H1 (cell line): Measurements from ENCODE around the gene CAMTA1. TPM values are rescaled to one million over a fixed set of nuclear protein-coding genes. Genes with fewer than 3 reads are reported as not detected.

Source experiments
- BACH1 ChIP-seq: IDR thresholded peaks from 2 replicates; pipeline ENCODE4 v1.6.1; 2012; ENCODE audit warnings: low read length, improper control_type of control experiment
- CHD7 ChIP-seq: fragments of 300-600 bp; sonication (generic); IDR thresholded peaks from 2 replicates; pipeline ENCODE4 v1.7.1; 2012; ENCODE audit warnings: low read length, moderate library complexity, mild to moderate bottlenecking, inconsistent platforms; ENCODE audit not compliant: insufficient replicate concordance
- EGR1 ChIP-seq: IDR thresholded peaks from 2 replicates; pipeline ENCODE4 v1.6.1; 2011; ENCODE audit warnings: low read depth, low read length, borderline replicate concordance
- EP300 ChIP-seq, 2 experiments: IDR thresholded peaks; 1 replicate in 1 of 2; 2 replicates in 1 of 2; pipeline ENCODE4 v1.6.1; 2011 to 2012; ENCODE audit warnings: low read depth in 2 of 2, low read length in 2 of 2, mild to moderate bottlenecking in 2 of 2, borderline replicate concordance in 1 of 2, inconsistent platforms in 1 of 2, moderate library complexity in 1 of 2
- EZH2 ChIP-seq: fragments of 200-600 bp; sonication (generic); IDR thresholded peaks from 2 replicates; pipeline ENCODE4 v1.7.1; 2012; ENCODE audit warnings: low read depth, mild to moderate bottlenecking, moderate library complexity, low read length, inconsistent platforms; ENCODE audit not compliant: severe bottlenecking
- GABPA ChIP-seq: IDR thresholded peaks from 2 replicates; pipeline ENCODE4 v1.6.1; 2011; ENCODE audit warnings: mild to moderate bottlenecking, low read length, moderate library complexity, borderline replicate concordance; ENCODE audit not compliant: insufficient read depth
- JUND ChIP-seq: IDR thresholded peaks from 2 replicates; pipeline ENCODE4 v1.6.1; 2011; ENCODE audit warnings: mild to moderate bottlenecking, improper control_type of control experiment, low read length
- KDM4A ChIP-seq: IDR thresholded peaks from one replicate; pipeline ENCODE4 v1.7.1; 2012; ENCODE audit warnings: low read depth, mild to moderate bottlenecking, moderate library complexity, low read length, inconsistent platforms; ENCODE audit not compliant: severe bottlenecking
- POU5F1 ChIP-seq: IDR thresholded peaks from 2 replicates; pipeline ENCODE4 v1.6.1; 2011; ENCODE audit warnings: low read depth, mild to moderate bottlenecking, low read length, moderate library complexity
- RNF2 ChIP-seq: fragments of 200-900, 300-1000 bp; sonication (generic); IDR thresholded peaks from 2 replicates; pipeline ENCODE4 v1.7.1; 2016; ENCODE audit warnings: borderline replicate concordance, low read depth, mild to moderate bottlenecking, antibody characterized with exemption, low read length; ENCODE audit not compliant: poor library complexity, severe bottlenecking; ENCODE audit errors: missing control alignments
- SP2 ChIP-seq: IDR thresholded peaks from 2 replicates; pipeline ENCODE4 v1.6.1; 2012; ENCODE audit warnings: mild to moderate bottlenecking, low read length, inconsistent platforms
- SP4 ChIP-seq: IDR thresholded peaks from 2 replicates; pipeline ENCODE4 v1.6.1; 2012; ENCODE audit warnings: low read length, inconsistent platforms
- polyA plus RNA-seq, 7 experiments: library from polyadenylated mRNA; depleted of rRNA in 3 of 7; stranded (reverse) in 5 of 7; unstranded in 2 of 7; fragments of >200 nt in 5 of 7; fragments of 200-250 nt in 2 of 7; gene quantifications; 1 replicate in 5 of 7; 2 replicates in 1 of 7; 4 replicates in 1 of 7; pipeline versions ENCODE4 v1.2.1 to v1.2.3, GENCODE V29; 2011 to 2013; ENCODE audit warnings: missing spikeins in 2 of 7, mixed read lengths in 2 of 7
- total RNA-seq: library from RNA; stranded (reverse); fragmentation: NEBNext Ultra II Directional; extraction: Animal tissue kit (Norgen Biotek cat#: 25700); gene quantifications from 2 replicates; pipeline ENCODE4 v1.2.1, GENCODE V29; 2021

CAMTA1 gene
- total and polyA plus RNA-seq, 2 of the 8 experiments (the other 6 are each of a cell fraction or from before 2014, with no cell fraction given): 65.0 to 119 TPM

DNA sequence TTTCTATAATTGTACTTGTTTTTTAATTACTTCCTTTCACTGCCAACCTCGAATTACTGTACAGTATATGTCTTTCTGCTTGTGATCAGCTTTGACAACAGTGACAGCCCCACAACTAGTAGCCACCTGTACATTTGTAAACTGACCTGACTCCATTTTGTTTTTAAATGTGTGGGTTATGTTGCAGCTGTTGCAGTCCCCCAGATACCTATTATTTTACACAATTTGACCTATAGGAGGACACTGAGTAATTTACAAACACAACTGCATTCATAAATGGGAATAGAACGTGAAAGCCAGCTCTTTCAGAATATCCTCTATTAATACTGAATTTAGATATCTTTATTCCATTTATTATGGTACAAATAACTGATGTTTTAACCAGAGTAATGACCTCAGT, 983.3 kb downstream of the CAMTA1 start (continued):
- no peak for TF ChIP-seq CHD7
- TF ChIP-seq RNF2: no peak
- no peak for TF ChIP-seq BACH1
- TF ChIP-seq KDM4A: no peak
- no peak for TF ChIP-seq SP2
- TF ChIP-seq EGR1: no peak
- TF ChIP-seq EZH2: no peak
- no peak for TF ChIP-seq POU5F1
- no peak for TF ChIP-seq SP4
- no peak for TF ChIP-seq JUND
- TF ChIP-seq EP300 (IDR thresholded peaks at IDR 0.05; ENCODE audit: borderline replicate concordance in 1 of 2, low read depth in 2 of 2, low read length in 2 of 2): no peak
- no peak for TF ChIP-seq GABPA
